CD4-positive, alpha-beta T cell (primary cell): ENCODE data around the gene JARID2. TPM values are rescaled to one million over a fixed set of nuclear protein-coding genes. Genes with fewer than 3 reads are reported as not detected.
A peak's percentile ranks its signal among the peaks of the same experiment; 100 is the strongest.

Experiments used
- ATAC-seq: fragments of 200-7000 bp; cut with Tn5 transposase; one replicate; pipeline ENCODE4 v1.10.0; 2022; ENCODE audit warnings: mild to moderate bottlenecking; ENCODE audit not compliant: poor library complexity
- CTCF ChIA-PET: fragments of 350-600 bp; sonication (Branson Sonifier 250); formaldehyde crosslinking; loops from one replicate; lab custom pipeline; 2021; ENCODE audit warnings: antibody characterized with exemption, inconsistent platforms; lab: Charles Lee
- POLR2A ChIA-PET: fragments of 350-600 bp; sonication (Branson Sonifier 250); formaldehyde crosslinking; loops from one replicate; lab custom pipeline; 2021; ENCODE audit warnings: antibody characterized with exemption, inconsistent platforms; lab: Charles Lee
- DNase-seq, 14 experiments: peaks; one replicate each; pipeline ENCODE4 v3.0.0-alpha.2; 2013 to 2020; ENCODE audit warnings: mixed read lengths in 2 of 14
- H3K27ac ChIP-seq, 2 donors: one replicate each; pipeline versions ENCODE4 v1.5.1 to v1.7.0; 2013; ENCODE audit warnings: low read length in 2 of 2, low read depth in 1 of 2, mild to moderate bottlenecking in 1 of 2
- H3K27me3 ChIP-seq, 2 experiments: 1 replicate in 1 of 2; 2 replicates in 1 of 2; pipeline versions ENCODE4 v1.6.1 to v1.7.0; 2013; ENCODE audit warnings: low read length in 2 of 2, control low read depth in 1 of 2, mild to moderate bottlenecking in 1 of 2, moderate library complexity in 1 of 2; ENCODE audit not compliant: insufficient read depth in 2 of 2, control insufficient read depth in 1 of 2
- H3K36me3 ChIP-seq: one replicate; pipeline ENCODE4 v1.6.1; 2013; ENCODE audit warnings: low read length, control low read depth; ENCODE audit not compliant: insufficient read depth
- H3K4me1 ChIP-seq: one replicate; pipeline ENCODE4 v1.6.1; 2013; ENCODE audit warnings: low read length, control low read depth; ENCODE audit not compliant: insufficient read depth
- H3K4me3 ChIP-seq: one replicate; pipeline ENCODE4 v1.5.1; 2013; ENCODE audit warnings: mild to moderate bottlenecking, low read length, moderate library complexity
- H3K9me3 ChIP-seq, 2 experiments: 1 replicate in 1 of 2; 2 replicates in 1 of 2; pipeline versions ENCODE4 v1.6.1 to v1.7.0; 2013; ENCODE audit warnings: low read length in 2 of 2, mild to moderate bottlenecking in 2 of 2, control low read depth in 1 of 2, moderate library complexity in 1 of 2; ENCODE audit not compliant: control insufficient read depth in 1 of 2, insufficient read depth in 1 of 2
- H3K27ac Mint-ChIP-seq: one replicate; pipeline ENCODE4 v1.8.0; 2020; ENCODE audit warnings: mixed read lengths
- H3K27me3 Mint-ChIP-seq: one replicate; pipeline ENCODE4 v1.8.0; 2021; ENCODE audit warnings: mixed read lengths
- H3K36me3 Mint-ChIP-seq: one replicate; pipeline ENCODE4 v1.8.0; 2021; ENCODE audit warnings: low read depth, mixed read lengths
- H3K4me1 Mint-ChIP-seq: one replicate; pipeline ENCODE4 v1.8.0; 2021; ENCODE audit warnings: low read depth, mixed read lengths
- H3K4me3 Mint-ChIP-seq: one replicate; pipeline ENCODE4 v1.8.0; 2020; ENCODE audit warnings: mild to moderate bottlenecking, mixed read lengths
- H3K9me3 Mint-ChIP-seq: one replicate; pipeline ENCODE4 v1.8.0; 2020; ENCODE audit warnings: mixed read lengths
- intact Hi-C, 2 experiments: fragments of 100-400 bp; cut with DNase I in 1 of 2; cut with micrococcal nuclease in 1 of 2; formaldehyde crosslinking; loops; one replicate each; pipeline versions ENCODE4 v1.15.1 to v1.9.0; 2023 to 2025; cut with DNase I, micrococcal nuclease
- total RNA-seq, 174 experiments: library from RNA in 2 of 174; stranded (reverse) in 2 of 174; gene quantifications; one replicate each; pipeline ENCODE4 v1.2.3 and lab custom pipeline; 2021 to 2026
- TF ChIP-seq, protein P1 (sequence below): fragments of 200-600 bp; IDR thresholded peaks from one replicate; pipeline ENCODE4 v1.8.0; 2022; ENCODE audit warnings: antibody characterized with exemption, mild to moderate bottlenecking

The JARID2 gene
- total RNA-seq, 2 experiments from 2014 or later, result 32.0 to 33.0 TPM

DNA sequence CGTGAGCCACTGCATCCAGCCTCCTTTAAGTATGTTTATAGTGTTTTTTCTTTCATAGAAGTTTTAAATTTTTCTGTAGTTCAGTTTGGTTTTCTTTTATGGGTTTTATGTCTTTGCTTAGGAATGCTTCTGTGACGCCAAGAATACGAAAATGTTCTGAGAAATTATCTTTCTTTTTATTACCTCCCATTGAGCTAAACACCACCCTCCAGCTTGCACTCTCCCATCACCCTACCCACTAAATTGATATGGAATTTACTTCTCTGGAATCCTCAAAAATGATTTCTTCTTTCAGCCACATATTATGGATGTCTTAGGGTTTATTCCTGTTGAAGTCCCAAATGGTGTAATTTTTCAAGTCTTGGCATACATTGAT, 38.1 kb downstream of the JARID2 start:
- intact Hi-C loops, result no loop called here
- H3K27ac ChIP-seq, result no peak overlapping the region
- peaks cover 10% of the 10 kb centered on the region for H3K36me3 Mint-ChIP-seq
- H3K4me1 Mint-ChIP-seq, result peaks cover 76% of the 10 kb centered on the region
- ATAC-seq (no peak), DNase-seq (no peak)
- H3K4me1 ChIP-seq, result peaks cover 31% of the 10 kb centered on the region
- no peaks in the 10 kb centered on the region for H3K9me3 Mint-ChIP-seq
- ChIA-PET POLR2A (interaction anchor here (0.7 kb wide), 1 partner anchor 17 kb away, joined by 3 read pairs; no protein-coding TSS in a partner anchor), CTCF (interaction anchor here (0.7 kb wide), 1 partner anchor 243 kb away, joined by 3 read pairs; no protein-coding TSS in a partner anchor)
- H3K9me3 ChIP-seq, result no peaks in the 10 kb centered on the region
- H3K4me3 ChIP-seq, result no peak overlapping the region
- H3K27me3 Mint-ChIP-seq, result no peaks in the 10 kb centered on the region
- TF ChIP-seq, protein P1, sequence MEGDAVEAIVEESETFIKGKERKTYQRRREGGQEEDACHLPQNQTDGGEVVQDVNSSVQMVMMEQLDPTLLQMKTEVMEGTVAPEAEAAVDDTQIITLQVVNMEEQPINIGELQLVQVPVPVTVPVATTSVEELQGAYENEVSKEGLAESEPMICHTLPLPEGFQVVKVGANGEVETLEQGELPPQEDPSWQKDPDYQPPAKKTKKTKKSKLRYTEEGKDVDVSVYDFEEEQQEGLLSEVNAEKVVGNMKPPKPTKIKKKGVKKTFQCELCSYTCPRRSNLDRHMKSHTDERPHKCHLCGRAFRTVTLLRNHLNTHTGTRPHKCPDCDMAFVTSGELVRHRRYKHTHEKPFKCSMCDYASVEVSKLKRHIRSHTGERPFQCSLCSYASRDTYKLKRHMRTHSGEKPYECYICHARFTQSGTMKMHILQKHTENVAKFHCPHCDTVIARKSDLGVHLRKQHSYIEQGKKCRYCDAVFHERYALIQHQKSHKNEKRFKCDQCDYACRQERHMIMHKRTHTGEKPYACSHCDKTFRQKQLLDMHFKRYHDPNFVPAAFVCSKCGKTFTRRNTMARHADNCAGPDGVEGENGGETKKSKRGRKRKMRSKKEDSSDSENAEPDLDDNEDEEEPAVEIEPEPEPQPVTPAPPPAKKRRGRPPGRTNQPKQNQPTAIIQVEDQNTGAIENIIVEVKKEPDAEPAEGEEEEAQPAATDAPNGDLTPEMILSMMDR, result no peak
- no peak overlapping the region for H3K4me3 Mint-ChIP-seq
- H3K27me3 ChIP-seq, result no peaks in the 10 kb centered on the region
- H3K36me3 ChIP-seq, result no peaks in the 10 kb centered on the region
- no peak overlapping the region for H3K27ac Mint-ChIP-seq

GRCh38 chr6:15284743-15285142, 38.9 kb downstream of the JARID2 start:
- Mint-ChIP-seq H3K4me1 (peaks cover 73% of the 10 kb centered on the region), H3K36me3 (peaks cover 11% of the 10 kb centered on the region), H3K9me3 (no peaks in the 10 kb centered on the region), H3K27me3 (no peaks in the 10 kb centered on the region), H3K27ac (no peak overlapping the region), H3K4me3 (no peak overlapping the region)
- peaks cover 36% of the 10 kb centered on the region for H3K4me1 ChIP-seq
- intact Hi-C loops, result no loop called here
- POLR2A ChIA-PET, result no interaction called here
- CTCF ChIA-PET, result interaction anchor here (0.7 kb wide), 1 partner anchor 157 kb away, joined by 3 read pairs; no protein-coding TSS in a partner anchor
- H3K9me3 ChIP-seq, result no peaks in the 10 kb centered on the region
- ATAC-seq, result no peak
- H3K27ac ChIP-seq, result no peak overlapping the region
- no peak overlapping the region for H3K4me3 ChIP-seq
- DNase-seq, result no peak
- TF ChIP-seq, protein P1, result no peak
- no peaks in the 10 kb centered on the region for H3K27me3 ChIP-seq
- no peaks in the 10 kb centered on the region for H3K36me3 ChIP-seq

- Histone ChIP-seq H3K4me1 (peaks cover 32% of the 10 kb centered on the region), H3K27ac (no peak overlapping the region), H3K9me3 (no peaks in the 10 kb centered on the region), H3K36me3 (no peaks in the 10 kb centered on the region), H3K4me3 (no peak overlapping the region), H3K27me3 (no peaks in the 10 kb centered on the region)
- intact Hi-C loops, result no loop called here
- DNase-seq (peak in 3 of 14 experiments; percentile 30 to 52 (median 36)), ATAC-seq (no peak)
- Mint-ChIP-seq H3K9me3 (no peaks in the 10 kb centered on the region), H3K4me1 (peaks cover 72% of the 10 kb centered on the region), H3K27ac (peak overlapping the region; percentile 27), H3K4me3 (no peak overlapping the region), H3K36me3 (peaks cover 18% of the 10 kb centered on the region), H3K27me3 (no peaks in the 10 kb centered on the region)
- TF ChIP-seq, protein P1, result no peak
- POLR2A ChIA-PET, result no interaction called here
- CTCF ChIA-PET, result no interaction called here
Observed at GRCh38 chr6:15285682-15286294, 39.9 kb downstream of the JARID2 start.
